Hematopoietic multipotent progenitor cell treated with erythropoietin and hydrocortisone succinate and interleukin-3 and kit ligand, for 17 days (in vitro differentiated cells): ENCODE data around the gene USP32.
"Not testable (repeated sequence)": the region's sequence is repeated elsewhere in the genome, so short reads cannot be mapped to it uniquely, and the experiment has no call there.

Experiments
- DNase-seq: peaks from one replicate; pipeline ENCODE4 v3.0.0-alpha.2; 2015; ENCODE audit warnings: low spot score

Gene USP32

GRCh38 chr17:60231234-60231633 lies 160.7 kb downstream of the USP32 start:
- peak; percentile 12 for DNase-seq

DNA sequence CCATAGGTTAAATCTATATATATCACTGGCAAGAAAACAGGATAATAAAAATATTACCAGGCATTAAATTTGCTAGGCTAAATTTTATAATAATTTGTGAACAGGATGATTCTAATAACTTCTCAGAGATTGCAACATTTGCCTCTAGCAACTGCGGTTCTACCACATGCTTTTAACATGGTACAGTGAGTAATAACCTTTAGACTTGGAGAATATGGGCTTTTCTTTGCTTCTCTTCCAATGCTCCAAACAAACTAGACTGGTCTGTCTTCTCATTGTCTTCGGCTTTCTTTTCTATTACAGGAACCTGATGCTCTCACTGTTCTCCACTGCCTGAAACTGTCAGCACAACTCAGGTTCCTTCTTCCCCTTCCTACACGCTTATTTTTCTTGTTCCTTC lies 161.6 kb downstream of the USP32 start:
- DNase-seq: no peak

- no peak for DNase-seq
Measured at GRCh38 chr17:60229188-60229802, 162.6 kb downstream of the USP32 start.

GRCh38 chr17:60227276-60227675 lies 164.7 kb downstream of the USP32 start:
- DNase-seq: not testable (repeated sequence)

DNA sequence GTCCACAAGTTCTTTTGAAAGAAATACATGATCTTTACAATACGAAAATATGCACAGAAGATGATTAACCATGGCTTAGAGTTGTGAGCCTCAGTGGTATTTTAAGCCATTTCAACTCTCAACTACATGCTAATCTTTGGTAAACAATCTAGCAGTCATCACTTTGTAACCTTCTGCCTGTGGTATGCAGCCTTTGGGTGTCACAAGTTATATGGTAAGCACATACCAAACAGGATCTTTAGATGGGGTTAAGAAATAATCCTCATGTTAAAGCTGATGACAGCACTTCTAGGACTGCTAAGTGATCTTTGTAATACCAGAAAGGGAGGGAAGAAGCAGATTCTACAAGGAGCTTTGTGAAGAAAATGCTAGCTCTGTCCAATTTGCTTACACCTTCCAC lies 167.9 kb downstream of the USP32 start:
- DNase-seq: no peak

DNA sequence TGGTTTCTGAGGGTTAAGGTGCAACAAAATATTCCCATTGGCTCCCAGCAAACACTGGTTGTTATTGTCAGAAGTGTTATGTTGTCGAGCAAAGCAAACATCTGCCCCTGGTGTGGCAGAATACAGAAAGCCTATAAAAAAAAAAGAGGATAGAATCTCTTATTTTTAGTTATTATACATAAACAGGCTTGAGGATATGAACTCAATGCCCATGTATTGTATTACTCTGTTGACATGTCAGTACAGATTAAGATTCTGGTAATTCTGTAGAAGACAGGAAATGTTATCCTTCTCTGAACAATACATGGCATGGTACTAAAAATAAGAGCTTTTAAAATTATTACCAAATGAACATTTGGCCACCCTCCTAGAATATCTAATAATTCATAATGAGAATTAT lies 168.5 kb downstream of the USP32 start:
- DNase-seq: no peak

DNA sequence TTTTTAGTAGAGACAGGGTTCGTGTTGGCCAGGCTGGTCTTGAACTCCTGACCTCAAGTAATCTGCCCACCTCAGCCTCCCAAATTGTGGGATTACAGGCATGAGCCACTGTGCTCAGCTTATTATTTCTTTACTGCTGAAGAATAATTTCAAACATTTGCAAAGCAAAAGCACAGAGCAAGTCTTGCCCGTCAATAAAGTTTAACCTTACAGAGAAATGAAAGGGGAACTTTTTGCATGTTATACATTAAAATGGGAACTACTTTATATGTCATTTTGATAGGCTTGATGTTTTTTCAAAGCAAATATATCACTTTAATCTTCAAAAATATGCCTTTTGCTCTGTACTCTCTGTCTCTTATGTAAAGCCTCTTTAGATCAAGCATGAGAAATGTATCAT lies 173.2 kb downstream of the USP32 start:
- not testable (repeated sequence) for DNase-seq

DNA sequence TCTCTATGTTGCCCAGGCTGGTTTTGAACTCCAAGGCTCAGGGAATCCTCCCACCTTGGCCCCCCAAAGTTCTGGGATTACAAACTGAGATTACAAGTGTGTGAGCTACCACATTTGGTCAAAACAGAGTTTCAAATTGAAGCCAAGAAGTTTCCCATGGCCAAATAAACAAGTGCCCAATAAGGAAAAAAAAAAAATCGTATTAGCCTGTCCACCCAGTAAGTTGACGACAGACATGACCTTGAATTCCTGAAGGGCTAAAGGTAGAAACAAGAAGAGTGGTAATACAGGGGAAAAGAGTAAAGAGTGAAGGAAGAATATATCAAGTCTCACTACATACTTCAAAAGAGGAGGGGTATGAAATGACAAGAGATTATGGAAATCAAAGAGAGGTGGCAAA lies 176.0 kb downstream of the USP32 start:
- DNase-seq: not testable (repeated sequence)

GRCh38 chr17:60211282-60211681 lies 180.7 kb downstream of the USP32 start:
- not testable (repeated sequence) for DNase-seq

- not testable (repeated sequence) for DNase-seq
Measured at GRCh38 chr17:60208302-60208701, 183.6 kb downstream of the USP32 start.

DNA sequence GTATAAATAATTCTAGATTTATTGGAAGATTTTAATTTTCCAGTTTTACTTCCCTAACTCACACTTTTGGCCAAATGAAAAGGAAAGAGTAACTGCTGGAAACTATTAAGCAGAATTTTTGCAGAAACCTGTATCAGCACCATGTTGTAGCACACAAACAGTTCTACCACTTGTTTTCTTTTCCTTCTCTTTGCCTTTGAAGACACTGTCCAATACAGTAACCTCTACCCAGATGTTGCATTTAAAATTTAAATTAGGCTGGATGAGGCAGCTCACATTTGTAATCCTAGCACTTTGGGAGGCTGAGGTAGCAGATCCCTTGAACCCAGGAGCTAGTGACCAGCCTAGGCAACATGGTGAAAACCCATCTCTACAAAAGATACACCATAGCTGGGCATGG lies 186.2 kb downstream of the USP32 start:
- not testable (repeated sequence) for DNase-seq

- not testable (repeated sequence) for DNase-seq
Measured at GRCh38 chr17:60198630-60199029, 193.3 kb downstream of the USP32 start.

DNA sequence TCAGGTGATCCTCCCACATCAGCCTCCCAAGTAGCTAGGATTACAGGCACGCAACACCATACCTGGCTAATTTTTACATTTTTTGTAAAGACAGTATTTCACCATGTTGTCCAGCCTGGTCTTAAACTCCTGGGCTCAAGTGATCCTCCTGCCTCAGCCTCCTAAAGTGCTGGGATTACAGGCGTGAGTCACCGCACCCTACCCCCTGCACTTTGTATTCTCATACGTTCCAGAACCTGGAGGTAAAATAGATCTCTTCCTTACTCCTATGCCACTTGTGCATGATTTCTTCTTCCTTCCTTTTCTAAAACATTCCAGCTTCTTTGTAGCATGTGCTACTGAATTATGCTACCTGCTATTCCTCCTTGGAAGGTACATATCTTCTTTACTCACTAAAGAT lies 197.8 kb downstream of the USP32 start:
- not testable (repeated sequence) for DNase-seq

- DNase-seq: no peak
Measured at GRCh38 chr17:60193482-60193881, 198.5 kb downstream of the USP32 start.

- DNase-seq: not testable (repeated sequence)
Measured at GRCh38 chr17:60193032-60193431, 198.9 kb downstream of the USP32 start.

DNA sequence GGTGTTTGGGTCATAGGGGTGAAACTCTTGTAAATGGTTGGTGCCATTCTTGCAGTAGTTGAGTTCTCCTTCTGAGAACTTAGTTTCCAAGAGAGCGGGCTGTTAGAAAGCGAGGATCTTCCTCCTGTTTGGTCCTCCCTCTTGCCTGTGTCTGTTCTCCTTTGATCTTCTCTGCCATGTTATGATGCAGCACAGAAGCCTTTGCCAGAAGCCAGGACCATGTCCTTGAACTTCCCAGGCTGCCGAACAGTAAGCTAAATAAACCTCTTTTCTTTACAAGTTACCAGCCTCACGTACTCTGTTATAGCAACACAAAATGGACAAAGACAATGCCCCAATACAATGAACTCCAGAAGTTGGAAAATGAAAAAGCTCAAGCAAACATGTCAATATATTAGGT lies 201.9 kb downstream of the USP32 start:
- DNase-seq: not testable (repeated sequence)

GRCh38 chr17:60188759-60189158 lies 203.2 kb downstream of the USP32 start:
- no peak for DNase-seq

DNA sequence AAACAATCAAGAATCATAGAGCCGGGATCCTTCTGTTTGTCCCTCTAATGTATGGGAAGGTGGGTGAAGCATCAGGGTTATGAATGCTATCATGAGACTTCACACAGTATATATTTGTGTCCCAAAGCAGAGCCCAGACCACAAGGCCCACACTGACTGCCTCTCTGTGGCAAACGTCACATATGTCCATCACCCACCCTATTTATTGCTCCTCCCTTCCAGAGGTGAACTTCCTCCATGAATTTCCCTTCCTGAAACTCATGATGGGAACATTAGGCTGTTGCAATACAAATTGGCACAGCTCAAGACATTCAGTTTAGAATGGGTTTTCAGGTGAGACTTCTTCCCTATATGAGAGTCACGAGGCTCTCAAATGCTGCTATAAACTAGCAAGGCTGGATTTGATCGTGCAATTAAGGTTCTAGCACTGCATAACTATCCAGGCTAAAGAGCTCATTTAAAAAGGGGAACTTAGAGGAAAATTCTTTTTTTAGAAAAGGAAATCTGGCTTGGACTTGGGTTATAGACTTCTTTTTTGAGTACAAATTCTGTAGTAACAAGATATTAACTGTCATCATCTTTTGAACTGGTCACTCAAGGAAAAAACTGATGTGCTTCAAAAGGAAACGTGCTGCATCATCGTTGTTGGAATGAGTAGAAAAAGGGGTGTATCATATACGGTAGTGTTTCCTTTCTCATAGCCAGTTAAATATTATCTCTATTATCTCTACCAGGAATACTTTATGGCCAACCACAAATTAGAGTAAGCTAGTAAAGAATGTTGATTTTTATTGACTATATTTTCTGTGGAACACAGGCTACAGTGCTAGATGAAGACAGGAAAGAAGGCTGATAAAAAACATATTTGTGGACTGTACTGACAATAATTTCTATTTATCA lies 204.8 kb downstream of the USP32 start:
- DNase-seq: peak; percentile 65

DNA sequence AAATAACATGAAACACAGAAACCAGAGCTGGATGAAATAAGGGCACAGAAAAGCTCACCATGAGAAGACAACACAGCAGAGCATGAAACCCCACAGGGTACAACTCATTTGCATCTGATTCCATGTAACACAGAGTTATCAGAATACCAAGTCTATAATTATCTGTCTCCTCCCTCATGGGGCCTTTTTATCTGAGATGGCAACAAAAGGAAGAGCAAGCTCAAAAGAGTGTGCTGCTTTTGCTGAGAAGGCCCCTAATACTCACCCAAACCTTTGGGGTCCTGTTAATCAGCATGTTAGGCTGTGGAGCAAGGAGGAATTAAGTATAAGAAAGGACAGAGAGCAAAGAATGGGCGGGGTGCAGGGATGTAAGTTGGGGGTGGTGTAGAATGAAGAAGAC lies 205.6 kb downstream of the USP32 start:
- DNase-seq: not testable (repeated sequence)

- DNase-seq: not testable (repeated sequence)
Measured at GRCh38 chr17:60180380-60180779, 211.6 kb downstream of the USP32 start.

GRCh38 chr17:60178180-60178579 lies 213.8 kb downstream of the USP32 start:
- DNase-seq: not testable (repeated sequence)

- DNase-seq: not testable (repeated sequence)
Measured at GRCh38 chr17:60176763-60177162, 215.2 kb downstream of the USP32 start.

GRCh38 chr17:60174767-60175166 lies 217.2 kb downstream of the USP32 start:
- DNase-seq: not testable (repeated sequence)
